GM12872 (cell line): ENCODE measurements around the gene GLP2R.

Experiments used
- TF ChIP-seq, protein P1 (sequence below): IDR thresholded peaks from 3 replicates; pipeline ENCODE4 v1.5.1; 2011; ENCODE audit warnings: low read depth, mild to moderate bottlenecking, low read length, moderate library complexity; ENCODE audit not compliant: insufficient read depth

The GLP2R gene

DNA sequence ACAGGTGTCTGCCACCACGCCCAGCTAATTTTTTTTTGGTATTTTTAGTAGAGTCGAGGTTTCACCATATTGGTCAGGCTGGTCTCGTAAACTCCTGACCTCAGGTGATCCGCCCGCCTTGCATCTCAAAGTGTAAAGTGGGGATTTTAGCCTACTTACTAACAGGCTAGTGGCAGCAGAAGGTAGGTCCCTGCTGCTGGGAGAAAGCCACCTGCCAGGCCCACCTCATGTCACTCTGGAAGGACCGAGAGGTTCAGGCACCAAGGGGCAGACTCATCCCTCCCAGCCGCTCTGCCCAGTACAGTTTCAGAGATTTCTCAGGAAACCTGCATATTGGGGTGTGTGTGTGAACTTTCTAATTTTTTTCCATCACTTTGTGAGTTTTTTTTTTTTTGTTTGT lies 81.4 kb downstream of the GLP2R start:
- TF ChIP-seq, protein P1, sequence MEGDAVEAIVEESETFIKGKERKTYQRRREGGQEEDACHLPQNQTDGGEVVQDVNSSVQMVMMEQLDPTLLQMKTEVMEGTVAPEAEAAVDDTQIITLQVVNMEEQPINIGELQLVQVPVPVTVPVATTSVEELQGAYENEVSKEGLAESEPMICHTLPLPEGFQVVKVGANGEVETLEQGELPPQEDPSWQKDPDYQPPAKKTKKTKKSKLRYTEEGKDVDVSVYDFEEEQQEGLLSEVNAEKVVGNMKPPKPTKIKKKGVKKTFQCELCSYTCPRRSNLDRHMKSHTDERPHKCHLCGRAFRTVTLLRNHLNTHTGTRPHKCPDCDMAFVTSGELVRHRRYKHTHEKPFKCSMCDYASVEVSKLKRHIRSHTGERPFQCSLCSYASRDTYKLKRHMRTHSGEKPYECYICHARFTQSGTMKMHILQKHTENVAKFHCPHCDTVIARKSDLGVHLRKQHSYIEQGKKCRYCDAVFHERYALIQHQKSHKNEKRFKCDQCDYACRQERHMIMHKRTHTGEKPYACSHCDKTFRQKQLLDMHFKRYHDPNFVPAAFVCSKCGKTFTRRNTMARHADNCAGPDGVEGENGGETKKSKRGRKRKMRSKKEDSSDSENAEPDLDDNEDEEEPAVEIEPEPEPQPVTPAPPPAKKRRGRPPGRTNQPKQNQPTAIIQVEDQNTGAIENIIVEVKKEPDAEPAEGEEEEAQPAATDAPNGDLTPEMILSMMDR = no peak

DNA sequence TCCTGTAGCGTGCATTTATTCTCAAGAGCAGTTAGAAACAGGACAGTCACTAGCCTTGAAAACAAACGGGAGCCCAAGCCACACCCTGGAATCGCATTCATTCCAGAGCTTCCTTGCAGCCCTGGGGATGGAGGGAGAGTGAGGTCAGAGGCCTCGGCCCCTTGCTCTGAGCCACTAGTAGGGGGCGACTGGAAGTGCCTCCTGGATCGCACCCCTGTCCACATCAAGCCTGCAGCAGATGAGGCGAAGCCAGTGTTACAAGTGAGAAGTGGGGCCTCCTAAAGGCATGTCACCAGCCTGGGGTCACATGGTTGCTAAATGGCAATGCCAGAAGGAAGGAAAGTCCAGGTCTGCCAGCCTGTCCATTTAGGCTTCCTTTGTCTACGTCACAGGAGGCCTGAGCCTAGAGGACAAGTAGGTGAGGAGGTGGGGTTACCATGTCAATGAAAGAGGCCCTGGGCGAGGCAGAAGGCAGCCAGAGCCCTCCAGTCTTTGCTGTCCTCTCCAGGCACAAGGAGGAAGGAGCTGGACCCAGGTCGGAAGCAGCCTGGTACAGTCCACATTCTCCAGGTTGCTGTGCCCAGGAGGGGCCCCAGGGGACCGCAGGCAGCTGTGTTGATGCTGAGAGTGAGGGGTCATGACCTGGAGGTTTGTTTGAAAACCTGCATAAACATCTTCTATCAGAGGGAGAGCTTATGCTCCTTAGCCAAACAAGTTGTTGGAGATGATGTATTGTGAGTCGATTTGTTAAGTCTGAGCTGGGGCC lies 82.3 kb downstream of the GLP2R start:
- TF ChIP-seq, protein P1 = no peak

DNA sequence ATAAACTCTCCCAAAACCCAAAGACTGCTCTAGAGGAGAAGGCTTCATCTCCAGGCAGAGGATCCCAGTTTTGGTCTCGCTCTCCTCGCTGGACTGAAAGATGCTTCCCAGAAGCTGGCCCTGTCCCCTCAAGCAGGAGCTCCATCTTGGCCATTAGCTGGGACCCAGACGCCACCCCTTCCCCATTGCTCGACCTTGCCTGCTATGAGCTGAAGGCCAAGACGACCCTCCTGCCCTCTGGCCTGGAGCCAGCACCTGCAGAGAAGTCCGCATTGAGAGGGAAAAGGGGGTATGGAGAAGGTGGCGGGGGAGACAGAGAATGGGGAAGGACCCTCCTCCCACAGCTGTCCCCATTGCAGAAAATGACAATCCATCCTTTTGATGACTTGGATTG lies 82.9 kb downstream of the GLP2R start:
- TF ChIP-seq, protein P1 = no peak

DNA sequence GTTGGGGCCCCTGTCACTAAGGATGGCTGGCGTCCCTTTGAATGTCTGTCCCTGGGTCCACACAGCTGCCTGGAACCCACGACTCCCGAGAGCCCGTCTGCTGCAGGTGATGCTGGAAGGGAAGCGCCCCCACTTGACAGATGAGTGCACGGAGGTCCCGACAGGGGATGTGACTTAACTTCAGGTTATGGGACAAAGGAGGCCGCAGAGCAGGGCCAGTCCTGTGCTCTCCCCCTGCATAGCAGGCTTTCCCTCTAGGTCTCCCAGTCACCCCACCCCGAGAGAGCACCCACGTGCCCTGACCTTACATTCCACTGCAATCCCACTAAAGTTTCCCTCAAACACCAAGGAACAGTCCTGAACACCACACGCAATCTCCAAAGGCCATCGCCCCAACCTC lies 85.4 kb downstream of the GLP2R start:
- TF ChIP-seq, protein P1 = no peak

DNA sequence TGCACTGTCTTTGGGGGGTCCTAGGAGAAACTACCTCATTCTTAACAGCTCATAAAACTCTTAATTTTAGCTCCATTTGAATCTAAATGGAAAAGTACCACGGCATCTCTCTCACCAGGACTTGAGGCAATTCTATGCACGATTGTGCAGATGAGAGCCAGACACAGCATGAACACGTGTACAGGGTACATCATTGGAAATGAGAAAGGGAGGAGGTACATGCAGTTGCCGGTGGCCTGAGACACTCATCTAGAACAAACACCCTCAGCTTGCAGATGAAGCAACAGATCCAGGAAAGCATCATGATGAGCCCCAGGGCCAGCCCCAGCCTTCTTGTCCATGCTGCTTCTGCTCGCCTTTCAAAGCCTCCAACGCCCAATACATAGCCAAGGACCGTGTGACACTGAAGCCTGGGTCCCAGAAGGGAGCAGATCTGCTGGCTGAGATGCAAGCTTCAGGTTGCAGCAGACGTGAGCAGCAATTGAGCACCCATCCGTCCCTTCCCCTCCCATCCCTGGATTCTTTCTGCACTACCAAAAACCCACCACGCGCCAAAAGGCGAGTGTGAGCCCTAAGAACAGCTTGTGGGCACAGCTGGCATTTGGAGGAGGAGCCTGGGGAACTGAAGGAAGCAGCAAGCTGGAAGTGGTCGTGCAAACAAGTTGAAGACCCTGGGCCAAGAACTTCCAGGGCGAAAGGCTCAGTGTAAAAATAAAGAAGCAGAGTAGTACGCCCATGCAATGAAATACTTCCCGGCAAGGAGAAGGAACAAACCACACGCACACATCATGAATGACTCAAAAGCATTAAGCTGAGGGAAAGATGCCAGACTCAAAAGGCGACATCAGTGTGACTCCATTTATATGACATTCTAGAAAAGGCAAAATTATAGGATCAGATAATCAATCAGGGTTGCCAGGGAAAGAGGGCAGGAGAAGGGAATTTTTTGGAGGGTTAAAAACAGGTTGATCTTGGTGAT lies 86.7 kb downstream of the GLP2R start:
- TF ChIP-seq, protein P1 = no peak

DNA sequence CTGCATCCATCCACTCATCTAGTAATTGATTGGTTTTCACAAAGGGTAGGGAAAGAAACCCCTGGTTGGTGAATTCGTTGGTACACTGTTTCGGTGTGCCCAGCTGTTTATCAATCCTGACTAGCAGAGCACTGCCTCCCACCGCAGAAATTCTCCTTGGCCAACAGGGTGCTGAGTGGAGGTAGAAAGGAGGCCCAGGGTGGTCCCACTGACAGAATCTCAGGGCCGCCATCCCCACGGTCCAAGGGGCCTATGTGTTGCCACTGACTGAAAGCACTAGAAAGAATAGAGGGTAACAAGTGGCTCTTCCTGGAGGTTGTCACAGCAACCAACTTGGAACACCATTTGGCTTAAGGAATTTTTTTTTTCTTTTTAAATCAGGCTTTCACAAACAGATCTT lies 87.8 kb downstream of the GLP2R start:
- TF ChIP-seq, protein P1 = no peak

DNA sequence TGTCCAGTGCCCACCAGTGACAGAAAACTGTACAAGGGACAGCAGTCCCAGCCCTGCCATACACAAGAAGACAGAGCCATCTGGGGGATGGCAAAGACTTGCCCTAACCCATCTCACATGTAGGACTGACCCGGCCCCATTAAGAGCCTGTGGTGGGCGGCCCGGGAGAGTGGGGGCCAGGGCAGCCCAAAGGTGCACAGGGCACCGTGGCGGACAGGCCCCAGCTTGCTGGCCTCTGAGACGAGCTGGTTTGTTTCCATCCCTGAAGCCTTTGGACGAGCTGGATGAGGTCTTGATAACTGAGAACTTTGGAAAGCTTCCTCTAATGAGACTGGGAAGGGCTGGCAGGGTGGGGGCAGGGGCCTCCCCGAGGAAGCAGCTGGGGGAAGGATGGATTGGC lies 90.4 kb downstream of the GLP2R start:
- TF ChIP-seq, protein P1 = no peak
